ENCODE data around the gene NCKIPSD.

The NCKIPSD gene

DNA sequence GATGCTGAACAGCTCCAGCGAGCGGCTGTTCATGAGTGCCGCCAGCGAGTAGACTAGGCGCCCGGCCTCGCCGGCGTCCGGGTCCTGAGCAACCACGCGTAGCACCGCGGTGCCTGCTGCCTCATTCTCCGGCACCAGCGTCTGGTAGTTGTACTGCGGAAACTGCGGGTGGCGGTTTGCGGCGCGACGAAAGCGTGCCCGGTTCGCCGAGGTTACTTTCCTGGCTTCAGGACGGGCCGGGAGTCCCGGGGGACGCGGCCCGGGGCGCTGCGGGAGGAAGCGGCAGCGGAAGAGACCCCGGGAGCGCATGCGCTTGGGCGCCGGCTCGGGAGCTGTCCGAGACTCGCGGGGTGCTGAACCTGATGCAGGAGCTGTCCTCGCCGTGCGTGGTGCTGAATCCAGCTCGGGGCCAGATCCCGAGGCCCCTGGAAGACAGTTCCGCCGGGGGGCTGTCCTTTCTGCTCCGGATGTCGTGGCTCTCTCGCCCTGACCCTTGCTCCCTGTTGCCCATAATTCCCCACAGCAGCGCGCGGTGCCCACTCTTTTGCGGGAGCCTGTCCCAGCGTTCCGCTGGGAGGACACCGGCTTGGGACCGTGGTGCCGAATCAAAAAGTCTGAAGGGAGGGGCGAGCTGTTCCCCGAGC is 24.1 kb downstream of the NCKIPSD start:
- Histone ChIP-seq H3K4ac (ENCODE audit: low read depth, low read length) (no peak overlapping the region), H3K4me3 (ENCODE audit: low read length) (no peak overlapping the region), H3K79me1 (ENCODE audit: low read length) (no peaks in the 10 kb centered on the region), H2BK5ac (ENCODE audit: low read length) (no peak overlapping the region), H2BK120ac (ENCODE audit: low read depth, low read length) (no peak overlapping the region), H3K27ac (ENCODE audit: low read depth, low read length) (no peak overlapping the region), H3K18ac (ENCODE audit: low read length) (no peak overlapping the region), H3K27me3 (ENCODE audit: insufficient read depth, low read length, poor library complexity) (no peaks in the 10 kb centered on the region), H3K9ac (ENCODE audit: low read length) (peak overlapping the region; percentile 64), H2AK5ac (ENCODE audit: low read length) (no peak overlapping the region), H4K5ac (ENCODE audit: low read length) (no peak overlapping the region), H3K79me2 (ENCODE audit: control insufficient read depth, insufficient read depth, low read length) (no peaks in the 10 kb centered on the region), H4K8ac (ENCODE audit: low read depth, low read length) (no peak overlapping the region), H3K23ac (ENCODE audit: low read length) (no peak overlapping the region), H3K4me2 (ENCODE audit: low read length) (peak overlapping the region; percentile 90), H3K4me1 (ENCODE audit: control insufficient read depth, low read depth, low read length) (peaks cover 2% of the 10 kb centered on the region), H3K36me3 (ENCODE audit: control insufficient read depth, insufficient read depth, low read length) (no peaks in the 10 kb centered on the region), H2BK15ac (replicated peaks; ENCODE audit: low read depth) (no peak overlapping the region), H3K56ac (ENCODE audit: low read length) (peak overlapping the region; percentile 76)
- no CpG with 5 or more reads among the region's 67 CpGs for WGBS (ENCODE audit: extremely low coverage, insufficient coverage, low lambda C conversion rate)
- DNase-seq = peak; percentile 70

DNA sequence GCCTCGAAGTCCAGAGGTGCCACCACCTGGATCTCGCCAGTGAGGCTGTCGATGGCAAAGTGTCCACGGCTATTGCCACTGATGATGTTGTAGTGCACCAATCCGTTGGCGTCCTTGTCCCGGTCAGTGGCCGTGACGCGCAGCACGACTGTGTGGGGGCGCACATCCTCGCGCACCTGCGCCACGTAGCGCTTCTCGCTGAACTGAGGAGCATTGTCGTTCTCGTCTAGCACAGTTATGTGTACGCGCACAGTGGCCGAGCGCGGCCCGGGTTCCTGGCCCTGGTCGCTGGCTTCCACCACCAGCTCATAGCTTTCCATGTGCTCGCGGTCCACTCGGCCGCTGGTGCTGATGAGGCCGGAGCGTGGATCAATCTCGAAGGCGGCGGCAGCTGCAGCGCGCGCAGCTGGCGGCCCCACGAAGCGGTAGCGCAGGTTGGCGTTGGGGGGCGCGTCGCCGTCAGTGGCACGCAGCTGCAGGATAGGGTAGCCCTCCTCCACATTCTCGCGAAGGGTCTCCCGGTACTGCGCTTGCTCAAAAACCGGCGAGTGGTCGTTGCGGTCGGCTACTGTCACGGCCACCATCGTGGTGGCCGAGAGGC is 24.8 kb downstream of the NCKIPSD start:
- Histone ChIP-seq H3K4ac (ENCODE audit: low read depth, low read length) (no peak overlapping the region), H2BK5ac (ENCODE audit: low read length) (no peak overlapping the region), H2BK15ac (replicated peaks; ENCODE audit: low read depth) (no peak overlapping the region), H3K4me1 (ENCODE audit: control insufficient read depth, low read depth, low read length) (peaks cover 4% of the 10 kb centered on the region), H3K36me3 (ENCODE audit: control insufficient read depth, insufficient read depth, low read length) (no peaks in the 10 kb centered on the region), H3K79me1 (ENCODE audit: low read length) (no peaks in the 10 kb centered on the region), H3K18ac (ENCODE audit: low read length) (no peak overlapping the region), H3K27ac (ENCODE audit: low read depth, low read length) (no peak overlapping the region), H3K9ac (ENCODE audit: low read length) (no peak overlapping the region), H3K4me3 (ENCODE audit: low read length) (no peak overlapping the region), H2BK120ac (ENCODE audit: low read depth, low read length) (no peak overlapping the region), H3K23ac (ENCODE audit: low read length) (no peak overlapping the region), H4K8ac (ENCODE audit: low read depth, low read length) (no peak overlapping the region), H3K27me3 (ENCODE audit: insufficient read depth, low read length, poor library complexity) (no peaks in the 10 kb centered on the region), H3K4me2 (ENCODE audit: low read length) (no peak overlapping the region), H3K56ac (ENCODE audit: low read length) (no peak overlapping the region), H2AK5ac (ENCODE audit: low read length) (no peak overlapping the region), H3K79me2 (ENCODE audit: control insufficient read depth, insufficient read depth, low read length) (no peaks in the 10 kb centered on the region), H4K5ac (ENCODE audit: low read length) (no peak overlapping the region)
- no CpG with 5 or more reads among the region's 61 CpGs for WGBS (ENCODE audit: extremely low coverage, insufficient coverage, low lambda C conversion rate)
- no peak for DNase-seq

DNA sequence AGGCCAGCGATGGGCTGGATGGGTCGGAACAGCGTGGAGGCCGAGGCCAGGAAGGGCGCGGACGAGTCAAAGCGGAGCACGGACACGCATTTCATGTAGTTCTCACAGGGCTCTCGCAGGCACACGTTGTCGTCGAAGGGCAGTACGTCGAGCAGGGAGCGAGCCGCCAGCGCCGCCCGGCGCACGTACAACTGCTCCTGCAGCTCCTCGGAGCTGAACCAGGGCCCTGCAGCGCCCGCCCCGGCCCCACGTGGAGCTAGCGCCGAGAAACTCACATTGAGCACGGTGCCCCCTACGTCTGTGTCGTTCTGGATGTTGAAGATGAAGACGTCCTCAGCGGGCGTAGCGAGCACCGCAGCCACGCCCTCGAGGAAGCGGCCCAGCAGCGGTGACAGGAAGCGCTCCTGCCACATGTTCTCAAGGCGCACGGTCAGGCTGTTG is 28.9 kb downstream of the NCKIPSD start:
- H3K4ac ChIP-seq (ENCODE audit: low read depth, low read length) = no peak overlapping the region
- peaks cover 6% of the 10 kb centered on the region for H3K4me1 ChIP-seq (ENCODE audit: control insufficient read depth, low read depth, low read length)
- H3K9ac ChIP-seq (ENCODE audit: low read length) = peak overlapping the region; percentile 72
- H3K27me3 ChIP-seq (ENCODE audit: insufficient read depth, low read length, poor library complexity) = no peaks in the 10 kb centered on the region
- no peaks in the 10 kb centered on the region for H3K79me1 ChIP-seq (ENCODE audit: low read length)
- no peak overlapping the region for H3K4me2 ChIP-seq (ENCODE audit: low read length)
- DNase-seq = no peak
- no peak overlapping the region for H4K8ac ChIP-seq (ENCODE audit: low read depth, low read length)
- peak overlapping the region; percentile 65 for H2AK5ac ChIP-seq (ENCODE audit: low read length)
- H3K4me3 ChIP-seq (ENCODE audit: low read length) = no peak overlapping the region
- H4K5ac ChIP-seq (ENCODE audit: low read length) = no peak overlapping the region
- H2BK120ac ChIP-seq (ENCODE audit: low read depth, low read length) = no peak overlapping the region
- H3K23ac ChIP-seq (ENCODE audit: low read length) = no peak overlapping the region
- H3K56ac ChIP-seq (ENCODE audit: low read length) = peak overlapping the region; percentile 85
- no peaks in the 10 kb centered on the region for H3K79me2 ChIP-seq (ENCODE audit: control insufficient read depth, insufficient read depth, low read length)
- no peak overlapping the region for H3K27ac ChIP-seq (ENCODE audit: low read depth, low read length)
- H3K36me3 ChIP-seq (ENCODE audit: control insufficient read depth, insufficient read depth, low read length) = no peaks in the 10 kb centered on the region
- H3K18ac ChIP-seq (ENCODE audit: low read length) = no peak overlapping the region
- no peak overlapping the region for H2BK15ac ChIP-seq (replicated peaks; ENCODE audit: low read depth)
- no peak overlapping the region for H2BK5ac ChIP-seq (ENCODE audit: low read length)
- no CpG with 5 or more reads among the region's 45 CpGs for WGBS (ENCODE audit: extremely low coverage, insufficient coverage, low lambda C conversion rate)

DNA sequence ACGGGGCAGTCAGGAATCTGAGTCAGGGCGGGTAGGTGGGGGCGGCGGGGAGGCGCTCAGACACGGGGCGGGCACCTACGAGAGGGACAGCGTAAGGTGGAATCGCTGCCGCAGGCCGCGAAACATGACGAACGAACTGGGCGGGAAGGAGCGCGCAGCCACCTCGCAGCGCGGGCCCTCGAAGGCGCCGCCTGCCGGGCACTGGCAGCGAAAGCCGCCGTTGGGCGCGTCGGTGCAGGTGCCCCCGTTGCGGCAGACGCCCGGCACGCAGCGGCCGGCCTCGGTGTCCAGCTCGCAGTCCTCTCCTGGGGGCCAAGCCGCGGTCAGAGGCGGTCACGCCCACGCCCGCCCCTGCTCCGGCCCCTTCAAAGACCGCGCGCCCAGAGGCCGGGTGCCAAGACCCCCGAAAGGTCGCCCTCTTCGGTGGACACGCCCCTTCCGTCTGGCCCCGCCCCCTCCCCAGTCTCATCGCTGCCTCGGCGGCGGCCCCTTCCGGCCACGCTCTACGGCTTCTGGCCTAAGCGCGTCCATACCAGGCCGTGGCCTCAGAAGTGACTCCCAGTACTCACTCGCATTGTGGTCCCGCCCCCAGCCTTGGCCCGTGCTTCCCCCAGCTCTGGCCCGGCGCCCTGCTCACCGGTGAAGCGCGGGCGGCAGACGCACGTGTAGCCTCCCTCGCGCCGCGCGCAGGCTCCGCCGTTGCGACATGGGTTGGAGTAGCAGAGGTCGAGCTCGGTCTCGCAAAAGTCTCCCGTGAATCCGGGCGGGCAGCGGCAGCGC is 29.5 kb downstream of the NCKIPSD start:
- no peak overlapping the region for H2AK5ac ChIP-seq (ENCODE audit: low read length)

DNA sequence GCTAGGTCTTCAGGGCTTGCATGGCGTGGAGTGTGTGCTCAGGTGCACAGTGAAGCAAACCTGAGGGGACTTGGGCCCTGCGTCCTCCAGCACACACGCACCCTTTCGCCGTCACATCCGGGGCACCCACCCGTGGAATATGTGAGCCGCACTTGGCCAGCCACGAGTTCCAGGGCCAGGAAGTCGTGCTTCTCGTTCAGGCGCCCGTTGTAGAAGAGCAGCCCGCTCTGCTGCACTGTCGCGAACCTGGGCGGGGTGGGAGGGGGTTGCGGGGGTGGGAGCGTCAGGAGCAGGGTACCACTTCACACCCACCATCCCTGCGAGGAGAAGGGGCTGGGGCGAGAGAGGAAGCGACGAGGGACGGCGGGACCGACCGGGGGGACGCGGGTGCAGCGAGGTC is 30.1 kb downstream of the NCKIPSD start:
- Histone ChIP-seq H2BK5ac (ENCODE audit: low read length) (no peak overlapping the region), H3K4ac (ENCODE audit: low read depth, low read length) (no peak overlapping the region), H3K9ac (ENCODE audit: low read length) (peak overlapping the region; percentile 63), H3K23ac (ENCODE audit: low read length) (no peak overlapping the region), H4K8ac (ENCODE audit: low read depth, low read length) (no peak overlapping the region), H3K27me3 (ENCODE audit: insufficient read depth, low read length, poor library complexity) (no peaks in the 10 kb centered on the region), H3K79me1 (ENCODE audit: low read length) (no peaks in the 10 kb centered on the region), H3K79me2 (ENCODE audit: control insufficient read depth, insufficient read depth, low read length) (no peaks in the 10 kb centered on the region), H4K5ac (ENCODE audit: low read length) (no peak overlapping the region), H2AK5ac (ENCODE audit: low read length) (no peak overlapping the region), H3K4me1 (ENCODE audit: control insufficient read depth, low read depth, low read length) (peaks cover 6% of the 10 kb centered on the region), H3K4me3 (ENCODE audit: low read length) (no peak overlapping the region), H3K27ac (ENCODE audit: low read depth, low read length) (no peak overlapping the region), H3K56ac (ENCODE audit: low read length) (peak overlapping the region; percentile 84), H2BK120ac (ENCODE audit: low read depth, low read length) (no peak overlapping the region), H3K36me3 (ENCODE audit: control insufficient read depth, insufficient read depth, low read length) (no peaks in the 10 kb centered on the region), H3K18ac (ENCODE audit: low read length) (no peak overlapping the region), H3K4me2 (ENCODE audit: low read length) (no peak overlapping the region), H2BK15ac (replicated peaks; ENCODE audit: low read depth) (no peak overlapping the region)
- WGBS (ENCODE audit: extremely low coverage, insufficient coverage, low lambda C conversion rate) = no CpG with 5 or more reads among the region's 30 CpGs
- no peak for DNase-seq

More for the DNA sequence above, 29.5 kb downstream of the NCKIPSD start:
- peak; percentile 93 for DNase-seq
- Histone ChIP-seq H3K4me3 (ENCODE audit: low read length) (peak overlapping the region; percentile 32), H3K4me2 (ENCODE audit: low read length) (peak overlapping the region; percentile 52), H3K23ac (ENCODE audit: low read length) (no peak overlapping the region), H3K4me1 (ENCODE audit: control insufficient read depth, low read depth, low read length) (peaks cover 6% of the 10 kb centered on the region), H3K27me3 (ENCODE audit: insufficient read depth, low read length, poor library complexity) (no peaks in the 10 kb centered on the region), H2BK5ac (ENCODE audit: low read length) (peak overlapping the region; percentile 25), H3K18ac (ENCODE audit: low read length) (no peak overlapping the region), H3K4ac (ENCODE audit: low read depth, low read length) (no peak overlapping the region), H3K56ac (ENCODE audit: low read length) (peak overlapping the region; percentile 85), H4K8ac (ENCODE audit: low read depth, low read length) (no peak overlapping the region), H3K27ac (ENCODE audit: low read depth, low read length) (peak overlapping the region; percentile 24), H3K36me3 (ENCODE audit: control insufficient read depth, insufficient read depth, low read length) (no peaks in the 10 kb centered on the region), H3K79me1 (ENCODE audit: low read length) (no peaks in the 10 kb centered on the region), H4K5ac (ENCODE audit: low read length) (no peak overlapping the region), H3K9ac (ENCODE audit: low read length) (peak overlapping the region; percentile 72), H2BK120ac (ENCODE audit: low read depth, low read length) (no peak overlapping the region), H3K79me2 (ENCODE audit: control insufficient read depth, insufficient read depth, low read length) (no peaks in the 10 kb centered on the region), H2BK15ac (replicated peaks; ENCODE audit: low read depth) (no peak overlapping the region)
- WGBS (ENCODE audit: extremely low coverage, insufficient coverage, low lambda C conversion rate) = no CpG with 5 or more reads among the region's 94 CpGs

All from mesendoderm (in vitro differentiated cells).